Left ventricle myocardium inferior (tissue), 1 donor: ENCODE data around the gene EHMT1. TPM values are rescaled to one million over a fixed set of nuclear protein-coding genes. Genes with fewer than 3 reads are reported as not detected.

Experiments used
- DNase-seq: peaks from one replicate; pipeline ENCODE4 v3.0.0-alpha.2; 2020
- H3K27ac ChIP-seq: fragments of 200-600 bp; replicated peaks from 2 replicates; pipeline ENCODE4 v1.8.0; 2021
- H3K27me3 ChIP-seq: fragments of 200-600 bp; 2 replicates; pipeline ENCODE4 v1.8.0; 2021; ENCODE audit warnings: low read depth
- H3K36me3 ChIP-seq: fragments of 200-600 bp; 2 replicates; pipeline ENCODE4 v1.8.0; 2021
- H3K4me1 ChIP-seq: fragments of 200-600 bp; 2 replicates; pipeline ENCODE4 v1.8.0; 2021
- H3K4me3 ChIP-seq: fragments of 200-600 bp; 2 replicates; pipeline ENCODE4 v1.8.0; 2021; ENCODE audit warnings: mild to moderate bottlenecking, moderate library complexity
- H3K9me3 ChIP-seq: fragments of 200-600 bp; replicated peaks from 2 replicates; pipeline ENCODE4 v1.8.0; 2021
- intact Hi-C: fragments of 100-400 bp; cut with micrococcal nuclease; formaldehyde crosslinking; loops from one replicate; pipeline ENCODE4 v1.11.0; 2022
- total RNA-seq: library from RNA; stranded (reverse); fragmentation: NEBNext Ultra II Directional; extraction: Animal tissue kit (Norgen Biotek cat#: 25700); gene quantifications from one replicate; pipeline ENCODE4 v1.2.1, GENCODE V29; 2021
- TF ChIP-seq, protein P1 (sequence below): fragments of 200-600 bp; IDR thresholded peaks from 2 replicates; pipeline ENCODE4 v1.8.0; 2021; ENCODE audit warnings: antibody characterized with exemption, mild to moderate bottlenecking, borderline replicate concordance
- donor health status: DM: no; HTN: yes; CAD: no; lungs with severe emphysema.

EHMT1 gene
- total RNA-seq, 1 donor from 2014 or later = 31.3 TPM

DNA sequence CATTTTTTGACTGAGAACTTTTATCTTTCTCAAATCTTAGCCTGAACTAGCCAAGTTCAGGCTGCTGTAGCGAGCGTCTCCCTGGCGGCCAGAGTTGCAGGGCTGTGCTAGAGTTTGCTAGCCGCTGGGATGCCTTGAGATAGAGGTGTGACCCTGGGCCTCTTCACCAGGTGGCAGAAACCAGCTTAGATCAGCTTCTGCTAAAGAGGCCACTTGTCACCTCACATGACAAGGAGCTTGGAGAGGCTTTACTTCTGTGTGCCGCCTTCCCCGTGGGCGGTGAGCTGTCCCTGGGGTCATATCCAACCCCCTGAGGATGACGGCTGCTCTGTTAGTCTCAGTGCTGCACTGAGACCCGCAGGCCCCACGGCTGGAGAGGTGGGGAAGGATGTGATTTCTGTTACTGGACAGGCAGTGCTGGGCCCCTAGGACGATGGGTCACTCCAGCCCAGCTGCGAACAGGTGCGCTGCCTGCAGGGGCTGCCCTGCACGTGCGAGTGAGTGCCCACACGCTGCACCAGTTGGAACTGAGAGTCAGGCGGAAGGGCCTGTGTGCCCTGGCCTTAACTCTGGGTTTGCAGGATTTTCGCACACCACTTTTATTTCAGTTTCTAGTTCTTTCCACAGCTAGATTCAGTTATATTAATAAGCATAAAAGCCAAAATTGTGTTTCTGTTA lies 63.8 kb downstream of the EHMT1 start:
- H3K36me3 ChIP-seq = no peaks in the 10 kb centered on the region
- no peaks in the 10 kb centered on the region for H3K27me3 ChIP-seq
- H3K4me3 ChIP-seq = no peak overlapping the region
- TF ChIP-seq, protein P1, sequence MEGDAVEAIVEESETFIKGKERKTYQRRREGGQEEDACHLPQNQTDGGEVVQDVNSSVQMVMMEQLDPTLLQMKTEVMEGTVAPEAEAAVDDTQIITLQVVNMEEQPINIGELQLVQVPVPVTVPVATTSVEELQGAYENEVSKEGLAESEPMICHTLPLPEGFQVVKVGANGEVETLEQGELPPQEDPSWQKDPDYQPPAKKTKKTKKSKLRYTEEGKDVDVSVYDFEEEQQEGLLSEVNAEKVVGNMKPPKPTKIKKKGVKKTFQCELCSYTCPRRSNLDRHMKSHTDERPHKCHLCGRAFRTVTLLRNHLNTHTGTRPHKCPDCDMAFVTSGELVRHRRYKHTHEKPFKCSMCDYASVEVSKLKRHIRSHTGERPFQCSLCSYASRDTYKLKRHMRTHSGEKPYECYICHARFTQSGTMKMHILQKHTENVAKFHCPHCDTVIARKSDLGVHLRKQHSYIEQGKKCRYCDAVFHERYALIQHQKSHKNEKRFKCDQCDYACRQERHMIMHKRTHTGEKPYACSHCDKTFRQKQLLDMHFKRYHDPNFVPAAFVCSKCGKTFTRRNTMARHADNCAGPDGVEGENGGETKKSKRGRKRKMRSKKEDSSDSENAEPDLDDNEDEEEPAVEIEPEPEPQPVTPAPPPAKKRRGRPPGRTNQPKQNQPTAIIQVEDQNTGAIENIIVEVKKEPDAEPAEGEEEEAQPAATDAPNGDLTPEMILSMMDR = no peak
- no peak for DNase-seq
- H3K27ac ChIP-seq = no peak overlapping the region
- intact Hi-C loops = no loop called here
- H3K9me3 ChIP-seq = no peaks in the 10 kb centered on the region
- H3K4me1 ChIP-seq = peaks cover 65% of the 10 kb centered on the region

DNA sequence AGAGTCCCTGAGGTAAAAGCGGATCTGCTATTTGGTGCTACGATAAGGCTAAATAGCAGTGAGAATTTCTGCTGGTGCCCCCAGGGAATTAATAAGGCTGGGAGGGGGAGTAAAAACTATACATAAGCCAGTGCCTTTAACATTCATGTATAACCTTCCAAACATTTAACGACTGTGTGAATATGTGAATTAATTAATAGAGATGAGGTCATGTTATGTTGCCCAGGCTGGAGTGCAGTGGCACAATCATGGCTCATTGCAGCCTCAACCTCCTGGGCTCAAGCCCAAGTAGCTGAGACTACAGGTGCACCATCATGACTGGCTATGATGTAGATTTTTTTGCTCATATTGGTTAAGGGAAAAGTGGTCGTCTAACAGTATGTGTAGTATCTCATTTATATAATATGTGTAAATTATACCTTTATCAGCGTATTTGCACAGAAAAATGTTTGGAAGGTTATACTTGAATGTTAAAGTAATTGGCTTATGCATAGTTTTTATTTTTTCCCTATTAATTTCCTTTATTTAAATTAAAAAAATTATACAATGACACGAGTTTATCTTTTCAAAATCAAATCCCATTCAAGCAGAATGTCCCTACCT lies 64.6 kb downstream of the EHMT1 start:
- no peak for DNase-seq
- no peak overlapping the region for H3K27ac ChIP-seq
- peaks cover 68% of the 10 kb centered on the region for H3K4me1 ChIP-seq
- no peaks in the 10 kb centered on the region for H3K27me3 ChIP-seq
- intact Hi-C loops = no loop called here
- H3K4me3 ChIP-seq = no peak overlapping the region
- no peaks in the 10 kb centered on the region for H3K9me3 ChIP-seq
- TF ChIP-seq, protein P1 = no peak
- H3K36me3 ChIP-seq = no peaks in the 10 kb centered on the region

GRCh38 chr9:137685035-137685740 lies 66.4 kb downstream of the EHMT1 start:
- no peaks in the 10 kb centered on the region for H3K27me3 ChIP-seq
- intact Hi-C loops = no loop called here
- no peak overlapping the region for H3K27ac ChIP-seq
- DNase-seq = no peak
- peaks cover 70% of the 10 kb centered on the region for H3K4me1 ChIP-seq
- no peaks in the 10 kb centered on the region for H3K36me3 ChIP-seq
- TF ChIP-seq, protein P1 = no peak
- no peaks in the 10 kb centered on the region for H3K9me3 ChIP-seq
- H3K4me3 ChIP-seq = no peak overlapping the region

DNA sequence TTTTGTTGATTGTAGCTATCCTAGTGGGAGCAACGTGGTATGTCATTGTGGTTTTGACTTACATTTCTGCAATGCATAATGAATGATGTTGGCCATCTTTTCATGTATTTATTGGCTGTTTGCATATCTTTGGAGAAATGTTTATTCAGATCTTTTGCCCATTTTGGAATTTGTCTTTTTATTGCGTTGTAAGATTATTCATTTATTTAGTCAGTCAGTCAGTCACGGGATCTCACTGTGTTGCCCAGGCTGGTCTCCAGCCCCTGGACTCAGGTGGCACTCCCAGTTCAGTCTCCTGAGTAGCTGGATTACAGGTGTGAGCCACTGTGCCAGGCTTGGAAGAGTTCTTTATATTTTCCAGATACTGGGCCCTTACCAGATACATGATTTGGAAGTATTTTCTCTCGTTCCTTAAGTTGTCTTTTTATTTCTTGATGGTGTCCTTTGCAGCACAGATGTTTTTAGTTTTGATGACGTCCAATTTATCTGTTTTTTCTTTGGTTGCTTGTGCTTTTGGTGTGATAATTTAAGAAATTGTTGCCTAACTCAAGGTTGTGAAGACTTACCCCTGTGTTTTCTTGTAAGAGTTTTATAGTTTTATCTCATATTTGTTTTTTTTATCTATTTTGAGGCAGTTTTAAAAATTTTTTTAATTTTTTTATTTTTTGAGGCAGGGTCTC lies 67.1 kb downstream of the EHMT1 start:
- no peaks in the 10 kb centered on the region for H3K9me3 ChIP-seq
- no peak overlapping the region for H3K27ac ChIP-seq
- H3K27me3 ChIP-seq = no peaks in the 10 kb centered on the region
- H3K4me3 ChIP-seq = no peak overlapping the region
- intact Hi-C loops = no loop called here
- H3K4me1 ChIP-seq = peaks cover 69% of the 10 kb centered on the region
- DNase-seq = no peak
- H3K36me3 ChIP-seq = no peaks in the 10 kb centered on the region
- TF ChIP-seq, protein P1 = no peak

GRCh38 chr9:137688261-137688660 lies 69.5 kb downstream of the EHMT1 start:
- DNase-seq = no peak
- H3K4me1 ChIP-seq = peaks cover 69% of the 10 kb centered on the region
- intact Hi-C loops = no loop called here
- no peaks in the 10 kb centered on the region for H3K27me3 ChIP-seq
- no peak overlapping the region for H3K27ac ChIP-seq
- H3K36me3 ChIP-seq = no peaks in the 10 kb centered on the region
- no peak overlapping the region for H3K4me3 ChIP-seq
- TF ChIP-seq, protein P1 = no peak
- no peaks in the 10 kb centered on the region for H3K9me3 ChIP-seq
